Mammary microvascular endothelial cell (primary cell): ENCODE data around the gene RBBP6. TPM values are rescaled to one million over a fixed set of nuclear protein-coding genes. Genes with fewer than 3 reads are reported as not detected.

Experiments
- total RNA-seq: library from RNA; depleted of rRNA; stranded (reverse); fragments of >200 nt; gene quantifications from 2 replicates; pipeline ENCODE4 v1.2.3, GENCODE V29; 2015

The RBBP6 gene
- total RNA-seq, result 34.8 and 38.6 TPM in 2 replicates

GRCh38 chr16:24539295-24539849 lies at the start of gene RBBP6:
Gene RBBP6 (plus strand): TSS chr16:24539566. CDS start chr16:24540627, 1,061 bp downstream.

Other genes starting within 250 kb of the RBBP6 start
- gene TNRC6A, start 190.1 kb downstream of the RBBP6 start, total RNA-seq, result 16.2 and 22.0 TPM in 2 replicates